Panc1 (cell line): ENCODE data around the gene GAPDH.

Source experiments
- CTCF ChIP-seq: fragments of 450-650 bp; IDR thresholded peaks from 2 replicates; pipeline ENCODE4 v1.5.1; 2017; ENCODE audit warnings: mild to moderate bottlenecking
- POLR2AphosphoS5 ChIP-seq: IDR thresholded peaks from 2 replicates; pipeline ENCODE4 v1.6.1; 2012; ENCODE audit warnings: mild to moderate bottlenecking, low read depth, low read length, moderate library complexity
- REST ChIP-seq, 2 experiments: IDR thresholded peaks; 2 replicates each; pipeline ENCODE4 v1.6.1; 2011 to 2012; ENCODE audit warnings: low read depth in 2 of 2, control low read depth in 1 of 2, low read length in 1 of 2, mild to moderate bottlenecking in 1 of 2, moderate library complexity in 1 of 2; ENCODE audit not compliant: insufficient read depth in 1 of 2
- SIN3A ChIP-seq: IDR thresholded peaks from 2 replicates; pipeline ENCODE4 v1.6.1; 2012; ENCODE audit warnings: low read depth, mild to moderate bottlenecking, low read length, moderate library complexity, borderline replicate concordance; ENCODE audit not compliant: insufficient read depth

GRCh38 chr12:6582959-6583358, 48.6 kb downstream of the GAPDH start:
- TF ChIP-seq CTCF: no peak
- no peak for TF ChIP-seq REST (IDR thresholded peaks at IDR 0.05; ENCODE audit: insufficient read depth in 1 of 2, low read depth in 2 of 2, low read length in 1 of 2)
- no peak for TF ChIP-seq POLR2AphosphoS5
- TF ChIP-seq SIN3A: no peak
